NCI-H2107 treated with DMSO at 0.1 percent for 48 hours (cell line): ENCODE measurements around the gene STX1B.
A peak's percentile ranks its signal among the peaks of the same experiment; 100 is the strongest.

Source experiments
- DNase-seq: peaks from one replicate; lab custom pipeline; 2025; ENCODE audit not compliant: unreplicated experiment; lab: John Stamatoyannopoulos, UW

The STX1B gene

DNA sequence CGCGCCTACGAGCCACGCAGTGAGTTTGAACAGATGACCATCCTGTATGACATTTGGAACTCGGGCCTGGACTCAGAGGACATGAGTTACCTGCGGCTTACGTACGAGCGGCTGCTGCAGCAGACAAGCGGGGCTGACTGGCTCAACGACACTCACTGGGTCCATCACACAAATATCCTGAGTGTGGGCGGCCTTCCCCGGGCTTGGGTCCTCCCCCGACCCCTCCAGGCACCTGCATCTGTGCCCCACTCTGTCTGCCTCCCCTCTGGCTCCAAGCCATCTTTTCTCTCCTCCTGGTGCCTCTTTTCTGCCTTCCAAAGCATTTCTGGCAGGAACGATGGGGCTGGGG is 30.4 kb downstream of the STX1B start:
- no peak for DNase-seq

DNA sequence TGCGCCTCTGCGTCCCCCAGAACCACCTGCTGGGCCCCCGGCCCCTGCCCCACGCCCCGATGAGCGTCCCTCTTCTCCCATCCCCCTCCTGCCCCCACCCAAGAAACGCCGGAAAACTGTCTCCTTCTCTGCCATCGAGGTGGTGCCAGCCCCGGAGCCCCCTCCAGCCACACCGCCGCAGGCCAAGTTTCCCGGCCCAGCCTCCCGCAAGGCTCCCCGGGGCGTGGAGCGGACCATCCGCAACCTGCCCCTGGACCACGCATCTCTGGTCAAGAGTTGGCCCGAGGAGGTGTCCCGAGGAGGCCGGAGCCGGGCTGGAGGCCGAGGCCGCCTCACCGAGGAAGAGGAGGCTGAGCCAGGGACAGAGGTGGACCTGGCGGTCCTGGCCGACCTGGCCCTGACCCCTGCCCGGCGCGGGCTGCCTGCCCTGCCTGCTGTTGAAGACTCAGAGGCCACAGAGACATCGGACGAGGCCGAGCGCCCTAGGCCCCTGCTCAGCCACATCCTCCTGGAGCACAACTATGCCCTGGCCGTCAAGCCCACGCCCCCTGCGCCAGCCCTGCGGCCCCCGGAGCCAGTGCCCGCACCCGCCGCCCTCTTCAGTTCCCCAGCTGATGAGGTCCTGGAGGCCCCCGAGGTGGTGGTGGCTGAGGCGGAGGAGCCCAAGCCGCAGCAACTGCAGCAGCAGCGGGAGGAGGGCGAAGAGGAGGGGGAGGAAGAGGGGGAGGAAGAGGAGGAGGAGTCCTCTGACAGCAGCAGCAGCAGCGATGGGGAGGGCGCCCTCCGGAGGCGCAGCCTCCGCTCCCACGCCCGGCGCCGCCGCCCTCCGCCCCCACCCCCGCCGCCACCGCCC is 31.0 kb downstream of the STX1B start:
- no peak for DNase-seq

DNA sequence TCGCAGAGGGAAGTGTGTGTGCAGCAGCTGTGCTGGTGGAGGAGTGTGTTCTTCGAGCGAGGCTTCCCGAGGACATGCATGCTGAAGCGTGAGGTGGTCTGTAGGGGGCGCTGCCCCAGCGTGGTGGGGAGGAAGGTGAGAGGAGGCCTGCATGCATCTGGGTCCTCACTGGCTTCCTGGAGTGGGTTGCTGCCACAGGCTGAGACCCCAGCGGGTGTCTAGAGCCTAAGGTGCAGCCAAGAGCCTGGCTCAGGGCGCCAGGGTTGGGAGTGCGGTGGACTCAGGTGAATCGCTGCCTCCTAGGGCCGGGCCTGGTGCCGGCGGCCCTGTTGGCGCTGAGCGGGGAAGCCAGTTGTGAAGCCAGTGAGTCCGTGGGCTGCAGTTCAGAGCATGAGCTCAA is 32.9 kb downstream of the STX1B start:
- no peak for DNase-seq

DNA sequence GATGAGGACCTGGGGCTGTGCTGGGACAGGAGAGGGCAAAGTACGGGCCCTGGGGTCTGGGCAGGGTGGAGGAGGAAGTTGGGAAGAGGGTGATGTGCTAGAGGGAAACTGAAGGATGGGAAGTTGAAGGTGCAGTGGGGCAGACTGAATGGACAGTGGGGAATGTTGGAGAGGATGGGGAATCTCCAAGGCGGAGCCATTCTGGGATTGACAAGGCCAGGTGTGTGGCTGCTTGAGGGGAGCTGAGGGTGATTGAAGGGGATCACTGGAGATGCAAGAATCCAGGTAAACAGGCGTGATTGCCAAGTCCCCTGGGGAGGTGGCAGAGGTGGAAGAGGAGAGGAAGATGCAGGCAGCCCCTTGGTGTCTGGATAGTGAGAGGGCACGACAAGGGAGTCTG is 34.0 kb downstream of the STX1B start:
- no peak for DNase-seq

GRCh38 chr16:30974348-30974747 is 36.1 kb downstream of the STX1B start:
- no peak for DNase-seq

- DNase-seq: no peak
Observed at GRCh38 chr16:30972872-30973271, 37.6 kb downstream of the STX1B start.

DNA sequence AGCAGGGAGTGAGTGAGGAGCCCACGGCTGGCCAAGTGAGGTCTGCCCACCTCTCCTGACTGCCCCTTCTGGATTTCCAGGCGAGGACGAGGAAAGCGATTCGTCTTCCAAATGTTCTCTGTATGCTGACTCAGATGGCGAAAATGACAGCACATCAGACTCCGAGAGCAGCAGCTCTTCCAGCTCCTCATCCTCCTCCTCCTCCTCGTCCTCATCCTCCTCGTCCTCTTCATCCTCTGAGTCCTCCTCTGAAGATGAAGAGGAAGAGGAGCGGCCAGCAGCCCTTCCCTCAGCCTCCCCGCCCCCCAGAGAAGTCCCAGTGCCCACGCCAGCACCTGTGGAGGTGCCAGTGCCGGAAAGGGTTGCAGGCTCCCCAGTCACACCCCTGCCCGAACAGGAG is 39.1 kb downstream of the STX1B start:
- no peak for DNase-seq

- no peak for DNase-seq
Observed at GRCh38 chr16:30969246-30969842, 41.1 kb downstream of the STX1B start.

GRCh38 chr16:30967795-30968194 is 42.6 kb downstream of the STX1B start:
- DNase-seq: no peak

DNA sequence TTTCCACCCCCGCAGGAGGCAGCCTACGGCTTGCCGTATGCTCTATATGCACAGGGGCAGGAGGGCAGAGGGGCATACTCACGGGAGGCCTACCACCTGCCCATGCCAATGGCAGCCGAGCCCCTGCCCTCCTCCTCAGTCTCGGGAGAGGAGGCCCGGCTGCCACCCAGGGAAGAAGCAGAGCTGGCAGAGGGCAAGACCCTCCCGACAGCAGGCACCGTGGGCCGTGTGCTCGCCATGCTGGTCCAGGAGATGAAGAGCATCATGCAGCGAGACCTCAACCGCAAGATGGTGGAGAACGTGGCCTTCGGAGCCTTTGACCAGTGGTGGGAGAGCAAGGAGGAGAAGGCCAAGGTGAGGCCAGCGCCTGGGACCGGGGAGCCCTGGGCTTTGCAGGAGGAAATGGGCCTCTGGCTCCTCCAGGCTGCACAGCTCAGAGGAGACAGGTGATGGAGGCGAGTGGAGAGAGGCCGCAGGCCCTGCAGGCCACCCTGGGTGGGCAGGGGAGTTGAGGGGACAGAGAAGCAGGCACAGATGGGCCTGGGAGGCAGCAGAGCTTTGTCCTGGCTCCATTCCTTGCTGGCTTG is 44.3 kb downstream of the STX1B start:
- no peak for DNase-seq

- no peak for DNase-seq
Observed at GRCh38 chr16:30965436-30965835, 45.0 kb downstream of the STX1B start.

GRCh38 chr16:30964574-30965226 is 45.7 kb downstream of the STX1B start:
- no peak for DNase-seq

DNA sequence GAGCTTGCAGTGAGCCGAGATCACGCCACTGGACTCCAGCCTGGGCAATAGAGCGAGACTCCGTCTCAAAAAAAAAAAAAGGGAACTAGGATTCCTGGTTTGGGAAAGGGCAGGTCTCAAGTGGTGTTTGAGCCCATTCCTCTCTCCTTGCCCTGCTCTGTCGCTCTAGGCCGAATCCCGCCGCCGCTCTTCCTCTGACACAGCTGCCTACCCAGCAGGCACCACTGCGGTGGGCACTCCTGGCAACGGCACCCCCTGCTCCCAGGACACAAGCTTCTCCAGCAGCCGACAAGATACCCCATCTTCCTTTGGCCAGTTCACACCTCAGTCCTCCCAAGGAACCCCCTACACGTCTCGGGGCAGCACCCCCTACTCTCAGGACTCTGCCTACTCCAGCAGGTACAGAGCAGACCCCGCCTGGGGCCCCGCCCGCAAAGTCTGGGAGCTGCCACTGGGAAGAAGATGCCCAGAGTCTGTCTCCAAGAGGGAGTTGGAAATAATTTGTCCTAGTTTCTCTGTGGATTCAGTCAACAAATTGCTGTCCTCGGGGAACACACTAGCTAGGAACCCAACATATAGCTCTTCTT is 46.4 kb downstream of the STX1B start:
- DNase-seq: no peak

- DNase-seq: no peak
Observed at GRCh38 chr16:30961384-30961783, 49.1 kb downstream of the STX1B start.

- DNase-seq: peak; percentile 8
Observed at GRCh38 chr16:30958175-30959079, 52.0 kb downstream of the STX1B start.

DNA sequence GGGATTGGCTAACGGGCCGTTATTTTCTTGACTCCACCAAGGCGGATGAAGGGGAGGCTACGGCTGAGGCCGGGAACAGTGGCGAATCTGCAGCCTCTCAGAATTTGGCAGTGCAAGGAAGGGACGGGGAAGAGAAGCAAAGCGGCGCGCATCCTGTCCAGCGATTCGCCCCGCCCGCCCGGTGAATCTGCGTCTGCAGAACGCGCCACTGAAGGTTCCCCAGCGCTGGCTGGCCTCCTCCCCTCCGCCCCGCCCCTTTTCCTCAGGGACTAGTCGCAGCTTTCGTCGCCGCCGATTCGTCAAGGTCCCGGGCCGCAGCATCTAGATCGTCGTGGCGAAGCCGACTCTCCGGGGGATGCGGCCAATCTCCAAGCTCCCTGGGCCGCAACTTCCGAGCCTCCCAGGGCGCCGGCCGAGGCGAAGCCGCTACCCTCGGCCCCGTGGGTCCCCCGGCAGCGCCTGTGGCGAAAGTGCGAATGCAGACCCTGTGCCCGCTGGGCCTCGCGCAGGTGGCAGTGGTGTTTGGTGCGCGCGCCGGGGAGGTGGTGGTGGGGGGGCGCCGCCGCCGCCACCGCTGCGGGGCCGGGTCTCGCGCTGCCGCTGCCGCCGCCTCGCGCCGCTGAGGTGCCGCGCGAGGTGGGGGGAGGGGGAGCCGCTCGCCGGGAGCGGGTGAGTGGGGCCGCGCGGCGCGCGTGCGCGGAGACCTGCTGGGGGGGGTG is 52.8 kb downstream of the STX1B start, which contains the start of gene SETD1A:
Gene SETD1A, plus strand, starts transcription at position 299 of the 719 bp plus-strand sequence. CDS start 978 bp downstream, outside the sequence.
- peak; percentile 81 for DNase-seq

DNA sequence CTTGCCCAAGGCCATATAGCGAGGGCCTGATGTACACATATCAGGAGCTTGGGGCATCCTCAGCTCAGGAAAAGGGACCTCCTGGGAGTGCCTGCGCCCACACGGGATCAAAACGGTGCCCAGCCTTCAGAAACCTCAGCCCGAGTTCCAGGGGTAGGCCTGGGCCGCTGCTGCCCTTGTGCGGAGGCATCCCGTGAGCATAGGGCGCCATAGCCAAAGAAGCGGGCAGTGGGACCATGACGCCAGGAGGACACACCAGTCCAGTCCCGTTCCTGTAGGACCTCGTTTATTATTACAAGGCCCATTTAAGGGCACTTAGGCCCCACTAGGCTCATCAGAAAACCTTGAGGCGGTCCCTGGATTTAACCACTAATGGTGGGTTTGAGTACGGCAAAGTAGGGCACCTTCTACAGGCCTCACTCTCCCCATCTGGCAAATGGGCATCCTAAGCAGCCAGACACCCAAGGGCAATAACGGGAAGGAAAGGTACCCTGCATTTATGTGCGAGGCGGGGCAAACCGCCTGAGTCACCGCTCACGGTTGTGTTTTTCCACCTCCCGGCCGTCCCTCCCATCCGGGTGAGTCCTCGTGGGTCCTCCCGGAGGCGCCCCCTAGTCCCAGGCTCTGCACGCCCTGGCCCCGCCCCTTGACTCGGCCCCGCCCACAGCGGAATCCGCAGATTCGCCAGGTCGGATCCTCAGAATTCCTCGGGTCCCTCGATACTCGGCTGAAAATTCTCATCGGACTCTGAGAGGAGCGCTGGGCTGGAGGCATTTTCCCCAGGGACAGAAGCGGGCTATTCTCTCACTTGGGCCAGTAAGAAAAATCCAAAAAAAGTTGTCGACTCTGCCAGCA is 53.6 kb downstream of the STX1B start:
- DNase-seq: peak; percentile 34

GRCh38 chr16:30954993-30955392 is 55.4 kb downstream of the STX1B start:
- DNase-seq: no peak
